Measurements from ENCODE around the gene CACNA1C. TPM values are rescaled to one million over a fixed set of nuclear protein-coding genes. Genes with fewer than 3 reads are reported as not detected.

CACNA1C gene
- polyA plus RNA-seq, 1 of the 3 experiments (the other 2 are of a cell fraction): 1.5 TPM

DNA sequence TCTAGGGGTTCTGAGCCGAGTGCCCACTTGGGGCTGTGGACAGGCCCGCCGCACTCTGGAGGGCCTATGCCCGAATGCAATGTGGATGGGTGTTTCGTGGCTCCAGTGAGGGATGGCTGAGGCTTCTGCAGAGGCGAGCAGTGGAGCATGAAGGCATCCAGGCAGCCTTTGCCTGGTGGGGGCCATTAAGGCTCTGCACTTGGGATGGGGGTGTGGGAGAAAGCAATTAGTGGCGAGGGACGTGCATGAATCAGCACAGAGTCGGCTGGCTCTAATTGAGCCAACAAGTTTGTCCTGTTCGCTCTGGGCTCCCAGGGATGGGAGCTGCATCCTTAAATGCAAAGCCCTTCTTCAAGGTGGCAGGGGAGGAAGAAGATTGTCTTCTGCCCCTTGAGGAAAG, 395.1 kb downstream of the CACNA1C start (continued):
- no peak for TF ChIP-seq YY1 (IDR thresholded peaks at IDR 0.05; ENCODE audit: low read depth)

DNA sequence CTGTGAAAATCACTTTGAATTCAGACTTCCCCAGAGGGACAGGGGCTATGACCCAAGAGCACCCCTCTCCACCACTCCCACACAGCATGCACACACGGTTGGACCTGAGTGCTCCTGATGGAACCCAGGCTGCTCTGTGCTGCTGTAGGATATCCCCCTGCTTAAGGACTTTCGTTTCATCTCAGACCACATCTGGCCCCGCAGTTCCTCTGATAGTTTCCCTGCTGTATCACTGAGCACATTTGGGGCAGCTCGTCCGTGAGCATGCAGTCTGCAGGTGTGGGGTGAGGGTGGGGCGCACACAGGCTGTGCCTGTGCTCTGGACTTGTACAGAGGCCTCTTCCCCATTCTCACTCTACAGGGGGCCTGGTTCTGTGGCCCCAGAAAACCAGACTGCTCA, 396.8 kb downstream of the CACNA1C start:
- no peak overlapping the region for H3K4me3 ChIP-seq (ENCODE audit: low read depth in 2 of 2, low read length in 1 of 2)
- H3K27ac ChIP-seq (ENCODE audit: low read depth in 2 of 2, low read length in 1 of 2): no peak overlapping the region
- POLR2A ChIA-PET: no interaction called here
- TF ChIP-seq RFX5 (IDR thresholded peaks at IDR 0.05; ENCODE audit: low read length) (no peak), POLR2AphosphoS5 (IDR thresholded peaks at IDR 0.05; ENCODE audit: low read depth, low read length) (no peak), ELF1 (IDR thresholded peaks at IDR 0.05) (no peak), RCOR1 (IDR thresholded peaks at IDR 0.05; ENCODE audit: low read length) (no peak), RAD21 (IDR thresholded peaks at IDR 0.05; ENCODE audit: low read length) (no peak), GATA2 (CRISPR knock-in tag; IDR thresholded peaks at IDR 0.05) (no peak), RXRA (IDR thresholded peaks at IDR 0.05; ENCODE audit: borderline replicate concordance, low read depth) (no peak), SIN3A (IDR thresholded peaks at IDR 0.05; ENCODE audit: borderline replicate concordance, low read depth, low read length) (no peak), NRF1 (IDR thresholded peaks at IDR 0.05; ENCODE audit: low read depth, low read length) (no peak), EP300 (IDR thresholded peaks at IDR 0.05; ENCODE audit: borderline replicate concordance in 1 of 2, low read depth in 1 of 2, low read length in 1 of 2) (no peak)
- TF ChIP-seq, protein P1, sequence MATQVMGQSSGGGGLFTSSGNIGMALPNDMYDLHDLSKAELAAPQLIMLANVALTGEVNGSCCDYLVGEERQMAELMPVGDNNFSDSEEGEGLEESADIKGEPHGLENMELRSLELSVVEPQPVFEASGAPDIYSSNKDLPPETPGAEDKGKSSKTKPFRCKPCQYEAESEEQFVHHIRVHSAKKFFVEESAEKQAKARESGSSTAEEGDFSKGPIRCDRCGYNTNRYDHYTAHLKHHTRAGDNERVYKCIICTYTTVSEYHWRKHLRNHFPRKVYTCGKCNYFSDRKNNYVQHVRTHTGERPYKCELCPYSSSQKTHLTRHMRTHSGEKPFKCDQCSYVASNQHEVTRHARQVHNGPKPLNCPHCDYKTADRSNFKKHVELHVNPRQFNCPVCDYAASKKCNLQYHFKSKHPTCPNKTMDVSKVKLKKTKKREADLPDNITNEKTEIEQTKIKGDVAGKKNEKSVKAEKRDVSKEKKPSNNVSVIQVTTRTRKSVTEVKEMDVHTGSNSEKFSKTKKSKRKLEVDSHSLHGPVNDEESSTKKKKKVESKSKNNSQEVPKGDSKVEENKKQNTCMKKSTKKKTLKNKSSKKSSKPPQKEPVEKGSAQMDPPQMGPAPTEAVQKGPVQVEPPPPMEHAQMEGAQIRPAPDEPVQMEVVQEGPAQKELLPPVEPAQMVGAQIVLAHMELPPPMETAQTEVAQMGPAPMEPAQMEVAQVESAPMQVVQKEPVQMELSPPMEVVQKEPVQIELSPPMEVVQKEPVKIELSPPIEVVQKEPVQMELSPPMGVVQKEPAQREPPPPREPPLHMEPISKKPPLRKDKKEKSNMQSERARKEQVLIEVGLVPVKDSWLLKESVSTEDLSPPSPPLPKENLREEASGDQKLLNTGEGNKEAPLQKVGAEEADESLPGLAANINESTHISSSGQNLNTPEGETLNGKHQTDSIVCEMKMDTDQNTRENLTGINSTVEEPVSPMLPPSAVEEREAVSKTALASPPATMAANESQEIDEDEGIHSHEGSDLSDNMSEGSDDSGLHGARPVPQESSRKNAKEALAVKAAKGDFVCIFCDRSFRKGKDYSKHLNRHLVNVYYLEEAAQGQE (IDR thresholded peaks at IDR 0.05; ENCODE audit: low read depth, low read length): no peak
- no peaks in the 10 kb centered on the region for H3K79me2 ChIP-seq (ENCODE audit: insufficient read depth)
- H3K9ac ChIP-seq: no peak overlapping the region
- DNase-seq: no peak
- H3K9me2 ChIP-seq: no peaks in the 10 kb centered on the region
- H3K4me1 ChIP-seq (ENCODE audit: control insufficient read depth in 1 of 2, insufficient read depth in 2 of 2, low read depth in 1 of 2, low read length in 1 of 2): no peaks in the 10 kb centered on the region; a peak in 1 of 4 replicates
- H3K9me3 ChIP-seq: no peaks in the 10 kb centered on the region
- no peaks in the 10 kb centered on the region for H3K36me3 ChIP-seq (replicated peaks in 1 of 2; ENCODE audit: control insufficient read depth in 1 of 2, insufficient read depth in 2 of 2, low read length in 1 of 2)
- 49% methylated on average over 5 of the region's 6 CpGs for WGBS (ENCODE audit: low lambda C conversion rate)
- CTCF ChIA-PET: no interaction called here
- H4K20me1 ChIP-seq (ENCODE audit: insufficient read depth): no peaks in the 10 kb centered on the region
- H3K27me3 ChIP-seq (ENCODE audit: insufficient read depth): no peaks in the 10 kb centered on the region
- H2AFZ ChIP-seq (ENCODE audit: low read depth): no peak overlapping the region
- no peaks in the 10 kb centered on the region for H3F3A ChIP-seq (replicated peaks; ENCODE audit: insufficient read depth)
- H3K4me2 ChIP-seq: no peak overlapping the region

DNA sequence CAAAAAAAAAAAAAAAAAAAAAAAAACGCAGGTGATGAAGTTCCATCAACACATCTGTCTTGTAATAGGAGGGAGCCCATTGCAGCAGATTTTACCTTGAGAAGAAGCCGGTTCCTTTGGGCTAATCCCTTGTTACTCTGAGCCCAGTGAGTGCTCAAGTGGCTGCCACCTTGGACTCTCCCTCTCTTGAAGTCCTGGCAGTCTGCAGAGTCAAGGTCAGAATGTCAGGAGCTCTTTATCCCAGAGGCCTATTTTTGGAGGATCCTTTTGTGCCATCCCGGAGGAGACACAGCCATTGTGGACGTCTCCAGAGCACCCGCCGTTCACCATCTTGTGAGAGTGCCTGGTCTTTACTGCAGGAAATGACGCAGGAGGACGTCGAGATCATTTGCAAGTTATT, 397.8 kb downstream of the CACNA1C start:
- Histone ChIP-seq H4K20me1 (ENCODE audit: insufficient read depth) (no peaks in the 10 kb centered on the region), H2AFZ (ENCODE audit: low read depth) (no peak overlapping the region), H3K9me2 (no peaks in the 10 kb centered on the region), H3K4me2 (no peak overlapping the region), H3K27me3 (ENCODE audit: insufficient read depth) (no peaks in the 10 kb centered on the region), H3K79me2 (ENCODE audit: insufficient read depth) (no peaks in the 10 kb centered on the region), H3K36me3 (replicated peaks in 1 of 2; ENCODE audit: control insufficient read depth in 1 of 2, insufficient read depth in 2 of 2, low read length in 1 of 2) (no peaks in the 10 kb centered on the region), H3F3A (replicated peaks; ENCODE audit: insufficient read depth) (no peaks in the 10 kb centered on the region), H3K9ac (no peak overlapping the region), H3K4me1 (ENCODE audit: control insufficient read depth in 1 of 2, insufficient read depth in 2 of 2, low read depth in 1 of 2, low read length in 1 of 2) (no peaks in the 10 kb centered on the region; a peak in 1 of 4 replicates), H3K27ac (ENCODE audit: low read depth in 2 of 2, low read length in 1 of 2) (no peak overlapping the region), H3K4me3 (ENCODE audit: low read depth in 2 of 2, low read length in 1 of 2) (no peak overlapping the region), H3K9me3 (no peaks in the 10 kb centered on the region)
- TF ChIP-seq, protein P2, sequence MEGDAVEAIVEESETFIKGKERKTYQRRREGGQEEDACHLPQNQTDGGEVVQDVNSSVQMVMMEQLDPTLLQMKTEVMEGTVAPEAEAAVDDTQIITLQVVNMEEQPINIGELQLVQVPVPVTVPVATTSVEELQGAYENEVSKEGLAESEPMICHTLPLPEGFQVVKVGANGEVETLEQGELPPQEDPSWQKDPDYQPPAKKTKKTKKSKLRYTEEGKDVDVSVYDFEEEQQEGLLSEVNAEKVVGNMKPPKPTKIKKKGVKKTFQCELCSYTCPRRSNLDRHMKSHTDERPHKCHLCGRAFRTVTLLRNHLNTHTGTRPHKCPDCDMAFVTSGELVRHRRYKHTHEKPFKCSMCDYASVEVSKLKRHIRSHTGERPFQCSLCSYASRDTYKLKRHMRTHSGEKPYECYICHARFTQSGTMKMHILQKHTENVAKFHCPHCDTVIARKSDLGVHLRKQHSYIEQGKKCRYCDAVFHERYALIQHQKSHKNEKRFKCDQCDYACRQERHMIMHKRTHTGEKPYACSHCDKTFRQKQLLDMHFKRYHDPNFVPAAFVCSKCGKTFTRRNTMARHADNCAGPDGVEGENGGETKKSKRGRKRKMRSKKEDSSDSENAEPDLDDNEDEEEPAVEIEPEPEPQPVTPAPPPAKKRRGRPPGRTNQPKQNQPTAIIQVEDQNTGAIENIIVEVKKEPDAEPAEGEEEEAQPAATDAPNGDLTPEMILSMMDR (IDR thresholded peaks at IDR 0.05): no peak
- TF ChIP-seq GATA2 (CRISPR knock-in tag; IDR thresholded peaks at IDR 0.05): no peak
- TF ChIP-seq GABPA (IDR thresholded peaks at IDR 0.05; ENCODE audit: low read depth): no peak
- TF ChIP-seq FOXM1 (IDR thresholded peaks at IDR 0.05; ENCODE audit: low read depth): no peak
- no peak for TF ChIP-seq NFIC (IDR thresholded peaks at IDR 0.05; ENCODE audit: borderline replicate concordance)
- TF ChIP-seq NRF1 (IDR thresholded peaks at IDR 0.05; ENCODE audit: low read depth, low read length): no peak
- no peak for TF ChIP-seq FOXJ3 (CRISPR knock-in tag; IDR thresholded peaks at IDR 0.05)
- TF ChIP-seq SMC3 (IDR thresholded peaks at IDR 0.05; ENCODE audit: low read depth, low read length): no peak
- CTCF ChIA-PET: no interaction called here
- DNase-seq: no peak
- WGBS (ENCODE audit: low lambda C conversion rate): 70% methylated on average over 9 of the region's 9 CpGs
- POLR2A ChIA-PET: no interaction called here
